Midbrain (tissue), 1 donor: ENCODE results near the gene TMOD1.
"Not testable (repeated sequence)": the region's sequence is repeated elsewhere in the genome, so short reads cannot be mapped to it uniquely, and the experiment has no call there.

Experiments used
- DNase-seq: peaks from one replicate; lab custom pipeline; 2025; lab: John Stamatoyannopoulos, UW

Gene TMOD1

DNA sequence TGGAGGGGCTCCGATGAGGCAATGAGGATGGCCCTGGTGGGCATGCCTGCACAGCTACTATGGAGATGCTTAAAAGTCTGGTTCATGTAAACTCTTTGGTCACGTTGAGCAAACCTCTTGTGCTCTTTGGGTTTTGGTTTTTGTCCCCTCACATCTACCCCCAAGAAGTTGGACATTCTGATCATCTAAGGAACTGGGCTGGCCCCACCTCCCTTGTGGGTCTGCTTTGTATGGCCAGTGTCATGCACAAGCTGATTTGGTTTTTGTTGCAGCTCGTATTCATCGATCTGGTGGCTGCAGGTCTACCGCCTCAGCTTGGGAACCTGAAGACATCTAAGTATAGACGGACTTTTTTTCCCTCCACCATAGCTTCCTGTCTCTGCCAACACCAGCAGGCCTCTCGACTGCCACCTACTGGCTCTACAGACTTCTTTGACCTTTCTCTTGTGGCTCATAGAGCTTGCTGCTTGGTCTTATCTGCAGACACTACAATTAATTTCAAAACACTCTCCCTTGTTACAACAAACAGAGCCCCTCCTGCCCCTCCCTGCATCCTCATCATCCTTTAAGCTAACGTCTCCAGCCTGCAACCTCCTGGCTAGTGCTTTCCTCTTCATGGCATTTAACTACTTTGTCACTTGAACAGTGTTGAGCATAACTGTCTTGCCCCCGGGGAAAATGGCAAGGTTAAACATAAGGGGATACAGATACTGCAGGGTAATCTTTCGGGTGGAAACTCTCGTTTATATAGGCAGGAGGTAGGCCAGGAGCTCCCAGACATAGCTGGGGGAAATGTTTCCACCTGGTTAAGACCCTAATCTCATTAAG lies 97.2 kb downstream of the TMOD1 start:
- peak; percentile 74 for DNase-seq

GRCh38 chr9:97599314-97599846 lies 97.9 kb downstream of the TMOD1 start:
- no peak for DNase-seq

- DNase-seq, result no peak
These were observed 99.2 kb downstream of the TMOD1 start for GRCh38 chr9:97600531-97601227.

DNA sequence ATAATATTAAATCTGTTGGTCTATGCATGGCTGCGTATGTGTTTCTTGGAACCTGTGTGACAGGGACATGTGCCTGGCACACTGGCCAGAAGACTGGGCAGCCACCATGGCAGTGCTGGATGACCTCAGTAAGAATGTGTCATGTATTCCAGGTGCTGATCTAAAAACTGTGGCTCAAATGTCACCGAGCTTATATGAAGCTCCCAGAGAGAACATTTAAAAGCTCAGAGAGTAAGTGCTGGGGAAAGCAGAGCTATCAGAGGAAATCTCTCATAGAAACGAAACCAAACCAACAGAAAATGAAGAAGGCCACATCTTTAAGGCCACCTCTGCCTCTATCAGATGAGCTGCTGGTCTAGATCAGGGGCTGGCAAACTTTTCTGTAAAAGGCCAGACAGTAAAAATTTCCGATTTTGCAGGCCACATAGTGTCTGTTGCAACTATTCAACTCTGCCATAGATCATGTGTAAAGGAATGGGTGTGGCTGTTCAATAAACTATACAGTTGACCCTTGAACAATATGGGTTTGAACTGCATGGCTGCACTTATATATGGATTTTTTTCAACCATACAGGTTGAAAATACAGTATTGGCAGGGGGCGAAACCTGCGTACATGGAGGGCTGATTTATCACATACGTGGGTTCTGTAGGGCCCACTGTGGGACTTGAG lies 99.9 kb downstream of the TMOD1 start:
- DNase-seq, result no peak

- DNase-seq, result no peak
These were observed 101.0 kb downstream of the TMOD1 start for GRCh38 chr9:97602430-97602829.

DNA sequence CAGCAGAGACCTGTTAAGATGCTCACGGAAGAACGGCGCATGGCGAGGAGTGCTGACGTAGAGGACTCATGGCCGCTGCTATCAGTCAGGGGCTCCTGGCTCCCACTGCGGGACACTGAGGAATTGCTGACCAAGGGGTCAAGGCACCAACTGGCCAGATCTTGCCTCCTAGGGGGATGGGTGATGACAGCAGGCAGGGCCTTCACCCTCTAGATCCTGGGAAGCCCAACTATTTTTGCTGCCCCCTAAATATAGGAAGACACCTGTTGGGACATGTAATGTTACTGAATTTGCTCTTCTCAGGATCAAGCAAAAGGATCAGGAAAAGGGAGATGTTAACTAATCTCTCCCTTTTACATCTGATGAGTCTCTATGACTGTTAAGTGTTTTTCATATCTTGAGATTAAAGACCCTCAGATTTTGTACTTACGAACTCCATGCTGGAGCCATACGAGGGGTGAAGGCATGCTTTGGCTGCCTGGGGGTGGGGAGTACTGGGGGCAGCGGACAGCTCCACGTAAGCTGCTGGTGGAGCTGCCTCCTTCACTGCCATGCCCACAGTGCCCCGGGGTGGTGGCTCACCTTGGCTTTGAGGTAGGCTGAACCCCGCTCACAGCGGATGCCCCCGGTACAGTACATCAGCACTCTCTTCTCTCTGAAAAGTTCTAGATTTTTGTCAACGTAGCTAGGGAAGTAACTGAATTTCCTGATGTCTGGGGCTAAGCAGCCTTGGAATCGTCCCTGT lies 103.6 kb downstream of the TMOD1 start:
- DNase-seq, result no peak

- DNase-seq, result peak; percentile 78
These were observed 114.1 kb downstream of the TMOD1 start for GRCh38 chr9:97615439-97616072.

- no peak for DNase-seq
These were observed 116.5 kb downstream of the TMOD1 start for GRCh38 chr9:97617939-97618416.

GRCh38 chr9:97620063-97620462 lies 118.6 kb downstream of the TMOD1 start:
- not testable (repeated sequence) for DNase-seq

DNA sequence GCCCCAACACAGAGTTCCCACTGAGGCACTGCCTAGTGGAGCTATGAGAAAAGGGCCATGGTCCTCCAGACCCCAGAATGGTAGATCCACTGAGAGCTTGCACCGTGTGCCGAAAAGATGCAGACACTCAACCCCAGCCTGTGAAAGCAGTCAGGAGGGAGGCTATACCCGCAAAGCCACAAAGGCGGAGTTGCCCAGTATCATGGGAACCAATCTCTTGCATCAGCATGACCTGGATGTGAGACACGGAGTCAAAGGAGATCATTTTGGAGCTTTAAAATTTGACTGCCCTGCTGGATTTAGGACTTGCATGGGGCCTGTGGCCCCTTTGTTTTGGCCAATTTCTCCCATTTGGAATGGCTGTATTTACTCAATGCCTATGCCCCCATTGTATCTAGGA lies 121.0 kb downstream of the TMOD1 start:
- not testable (repeated sequence) for DNase-seq

- DNase-seq, result no peak
These were observed 122.5 kb downstream of the TMOD1 start for GRCh38 chr9:97623946-97624345.

DNA sequence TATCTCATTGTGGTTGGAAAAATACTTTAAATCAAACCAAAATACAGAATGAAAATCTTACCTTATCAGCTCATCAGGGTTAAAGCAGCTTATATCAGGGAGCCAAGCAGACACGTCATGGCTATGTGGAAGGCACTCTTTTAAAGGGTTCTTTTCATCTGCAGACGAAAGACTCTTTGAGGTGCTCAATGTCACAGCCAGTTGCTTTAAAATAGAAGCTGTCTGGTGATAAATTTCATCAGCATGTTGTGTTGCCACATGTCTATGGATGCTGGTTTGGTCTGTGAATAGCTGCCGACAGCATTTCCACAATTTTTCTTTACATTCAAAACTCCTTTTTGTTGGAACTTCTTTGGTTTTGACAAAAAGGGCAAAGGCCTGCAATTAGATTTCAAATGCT lies 124.2 kb downstream of the TMOD1 start:
- no peak for DNase-seq

DNA sequence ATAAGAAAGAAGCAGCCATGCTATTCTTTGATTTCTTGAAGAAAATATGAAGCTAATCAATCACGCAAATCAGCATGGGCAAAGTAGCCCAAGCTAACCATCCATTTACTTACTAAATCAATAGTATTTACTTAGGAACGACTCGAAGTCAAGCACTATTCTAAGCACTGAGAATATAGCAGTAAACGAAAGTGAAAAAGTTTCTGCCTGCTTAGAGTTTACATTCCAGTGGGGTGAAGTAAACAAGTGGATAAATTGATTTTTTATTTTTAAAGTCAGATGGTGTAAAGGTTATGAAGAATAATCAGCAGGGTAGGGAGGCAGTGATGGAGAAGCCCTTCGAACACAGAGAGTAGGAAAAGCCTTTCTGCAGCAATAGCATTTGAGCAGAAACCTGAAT lies 126.2 kb downstream of the TMOD1 start:
- no peak for DNase-seq

- DNase-seq, result no peak
These were observed 127.2 kb downstream of the TMOD1 start for GRCh38 chr9:97628668-97629067.

DNA sequence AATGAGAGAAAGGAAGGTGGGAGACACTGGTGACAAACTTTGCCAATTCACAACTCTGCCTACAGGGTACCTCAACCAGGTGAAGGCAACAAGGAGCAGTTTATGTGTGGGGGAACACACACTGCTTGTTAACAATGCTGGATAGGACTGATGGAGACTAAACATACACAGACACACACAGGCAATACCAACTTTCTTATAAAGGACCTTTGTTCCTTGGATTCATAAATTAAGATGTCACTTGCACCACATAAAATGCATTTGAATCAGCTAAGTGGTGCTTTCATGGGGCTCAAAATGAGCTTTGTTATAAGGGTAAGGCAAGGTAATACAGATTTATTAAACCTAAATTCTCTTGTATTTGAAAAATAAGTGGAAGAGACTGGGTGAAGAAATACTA lies 127.7 kb downstream of the TMOD1 start:
- no peak for DNase-seq

GRCh38 chr9:97630591-97630990 lies 129.1 kb downstream of the TMOD1 start:
- DNase-seq, result no peak

- peak; percentile 65 for DNase-seq
These were observed 130.9 kb downstream of the TMOD1 start for GRCh38 chr9:97632248-97632984.

GRCh38 chr9:97632985-97633858 lies 131.8 kb downstream of the TMOD1 start, which contains the start of the genes NCBP1 and TSTD2:
Gene NCBP1, plus strand, starts transcription at chr9:97633821. Its CDS starts 61 bp downstream, at chr9:97633882.
Gene TSTD2, minus strand, starts transcription at chr9:97633368. Its CDS starts 5,806 bp downstream, at chr9:97627562.
- peak; percentile 98 for DNase-seq

DNA sequence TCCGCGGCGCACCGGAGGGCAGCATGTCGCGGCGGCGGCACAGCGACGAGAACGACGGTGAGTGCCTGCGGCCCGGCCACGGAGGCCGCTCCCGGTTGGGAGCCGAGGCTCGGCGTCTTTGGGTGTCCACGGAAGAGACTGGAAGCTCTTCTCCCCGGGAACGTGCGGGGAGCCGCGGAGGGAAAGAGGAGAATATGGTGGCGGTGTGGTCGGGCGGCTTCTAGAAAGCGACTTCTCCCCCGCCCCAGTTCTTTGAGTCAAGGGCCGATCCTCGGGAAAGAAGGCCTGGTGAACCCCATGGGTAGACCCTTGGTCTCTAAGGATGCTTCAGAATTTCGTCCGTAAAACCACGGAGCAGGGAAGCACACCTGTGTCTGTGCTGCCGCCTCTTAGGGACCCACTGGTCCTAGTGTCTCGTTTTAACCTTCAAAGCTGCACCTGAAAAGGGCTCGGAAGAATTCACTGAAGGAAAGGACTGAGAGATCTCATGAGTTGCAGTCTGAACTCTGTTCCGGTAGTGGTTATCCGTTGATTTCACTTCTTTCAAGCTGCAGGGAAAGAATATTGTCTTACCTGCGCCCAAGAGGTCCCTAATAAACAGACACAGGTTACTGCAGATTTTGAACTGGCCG lies 132.5 kb downstream of the TMOD1 start:
- DNase-seq, result peak; percentile 44
